ENCODE results near the gene AIG1.

GRCh38 chr6:143158113-143158581 is 97.5 kb downstream of the AIG1 start:
- TF ChIP-seq CTCF (conservative IDR thresholded peaks at IDR 0.05; ENCODE audit: low read depth, low read length) = no peak
- TF ChIP-seq POLR2A (IDR thresholded peaks at IDR 0.05; ENCODE audit: low read depth, low read length) = no peak
- TF ChIP-seq CEBPB (IDR thresholded peaks at IDR 0.05; ENCODE audit: low read depth, low read length) = no peak
- no peak for TF ChIP-seq FOS (IDR thresholded peaks at IDR 0.05; ENCODE audit: low read depth, low read length)
- TF ChIP-seq RAD21 (IDR thresholded peaks at IDR 0.05; ENCODE audit: low read length) = no peak
- TF ChIP-seq RFX5 (IDR thresholded peaks at IDR 0.05; ENCODE audit: low read depth, low read length) = no peak
- TF ChIP-seq BHLHE40 (IDR thresholded peaks at IDR 0.05; ENCODE audit: low read depth, low read length) = no peak
- no peak for TF ChIP-seq USF2 (IDR thresholded peaks at IDR 0.05; ENCODE audit: low read depth, low read length)
- no peak for TF ChIP-seq MXI1 (IDR thresholded peaks at IDR 0.05; ENCODE audit: borderline replicate concordance, low read depth, low read length)
